ENCODE measurements around the gene ZNF366.

Gene ZNF366

DNA sequence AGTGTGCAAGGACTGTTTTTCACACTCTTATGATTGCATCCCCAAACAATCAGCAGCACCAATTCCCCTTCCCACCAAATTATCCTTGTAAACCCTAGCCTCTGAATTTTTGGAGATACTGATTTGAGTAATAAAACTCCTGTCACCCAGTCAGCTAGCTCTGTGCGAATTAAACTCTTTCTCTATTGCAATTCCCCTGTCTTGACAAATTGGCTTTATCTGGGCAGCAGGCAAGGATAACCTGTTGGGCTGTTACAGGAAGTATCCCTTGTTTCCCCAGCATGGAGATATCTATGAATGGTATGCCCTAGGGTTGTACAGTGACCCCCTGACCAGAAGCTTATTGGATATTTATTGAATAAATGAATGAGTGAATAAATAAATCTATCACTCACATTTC lies 106.3 kb downstream of the ZNF366 start:
- DNase-seq, result no peak

DNA sequence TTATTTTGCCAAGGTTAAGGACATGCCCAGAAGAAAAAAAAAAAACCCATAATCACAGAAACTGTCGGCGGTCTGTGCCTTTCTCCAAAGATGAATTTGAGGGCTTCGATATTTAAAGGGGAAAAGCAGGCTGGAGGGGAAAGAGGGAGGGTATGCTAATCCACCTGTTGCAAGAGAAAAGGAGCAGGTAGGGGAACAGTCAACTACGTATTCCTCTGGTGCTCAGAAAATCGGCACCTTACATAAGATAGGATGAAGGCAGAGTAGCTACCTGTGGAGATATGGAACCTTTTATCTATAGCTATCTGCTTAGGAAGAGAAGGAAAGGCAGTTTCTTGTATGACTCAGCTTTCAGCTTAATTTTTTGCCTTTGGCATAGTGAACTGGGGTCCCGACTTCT lies 109.4 kb downstream of the ZNF366 start:
- DNase-seq, result no peak

DNA sequence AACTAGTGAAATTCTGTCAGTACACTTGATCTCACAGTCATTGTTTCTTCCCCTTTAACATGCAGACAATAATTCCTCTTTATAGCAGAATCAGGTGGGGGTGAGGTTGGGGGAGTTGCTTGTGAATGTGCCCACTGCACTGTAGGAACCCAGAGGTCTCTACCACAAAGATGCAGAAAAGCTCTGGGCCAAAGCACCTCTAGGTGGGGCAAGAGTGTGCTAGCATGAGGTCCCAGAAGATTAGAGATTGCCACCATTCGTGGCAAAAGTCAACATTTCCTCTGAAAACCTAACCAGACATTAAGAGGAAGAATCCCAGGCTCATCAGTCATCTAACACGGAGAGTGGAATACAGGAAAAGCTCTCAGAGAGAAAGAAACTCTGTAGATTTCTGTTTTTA lies 112.5 kb downstream of the ZNF366 start:
- no peak for DNase-seq

DNA sequence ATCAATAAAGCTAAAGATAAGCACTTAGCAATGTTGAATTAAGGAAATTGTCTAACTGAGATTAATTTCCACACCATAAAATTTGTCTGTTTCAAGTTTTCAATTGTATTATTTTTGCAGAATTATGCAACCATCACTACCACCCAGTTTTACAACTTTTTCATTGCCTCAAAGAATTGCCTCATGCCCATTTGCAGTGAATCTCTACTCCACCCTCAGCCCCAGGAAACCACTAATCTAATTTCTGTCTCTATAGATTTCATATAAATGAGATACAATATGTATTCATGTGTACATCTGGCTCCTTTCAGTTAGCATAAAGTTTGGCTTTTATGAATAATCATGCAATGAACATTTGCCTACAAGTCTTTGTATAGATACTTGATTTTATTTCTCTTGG lies 114.2 kb downstream of the ZNF366 start:
- no peak for DNase-seq

Data from right forelimb (tissue), 1 donor.